GM19035 (cell line): ENCODE data around the gene KLF13.

Source experiments
- ATAC-seq: cut with Tn5 transposase; IDR thresholded peaks from one replicate; pipeline ENCODE4 v1.9.1; 2021; ENCODE audit not compliant: unreplicated experiment

The KLF13 gene

GRCh38 chr15:31314380-31314779 lies 12.3 kb upstream of the KLF13 start:
- no peak for ATAC-seq

GRCh38 chr15:31316135-31316795 lies 10.4 kb upstream of the KLF13 start:
- no peak for ATAC-seq

GRCh38 chr15:31317017-31317416 lies 9.6 kb upstream of the KLF13 start:
- no peak for ATAC-seq

- ATAC-seq = no peak
Measured at GRCh38 chr15:31317421-31318327, 9.0 kb upstream of the KLF13 start.

GRCh38 chr15:31318429-31318828 lies 8.2 kb upstream of the KLF13 start:
- no peak for ATAC-seq

- no peak for ATAC-seq
Measured at GRCh38 chr15:31320022-31320421, 6.6 kb upstream of the KLF13 start.

- no peak for ATAC-seq
Measured at GRCh38 chr15:31321418-31321817, 5.2 kb upstream of the KLF13 start.

- no peak for ATAC-seq
Measured at GRCh38 chr15:31322504-31322903, 4.1 kb upstream of the KLF13 start.

GRCh38 chr15:31323627-31324026 lies 3.0 kb upstream of the KLF13 start:
- ATAC-seq = no peak

- ATAC-seq = no peak
Measured at GRCh38 chr15:31324186-31324585, 2.4 kb upstream of the KLF13 start.

GRCh38 chr15:31324806-31325594 lies 1.6 kb upstream of the KLF13 start:
- ATAC-seq = no peak

- peak; percentile 3 for ATAC-seq
Measured at GRCh38 chr15:31325595-31326155, 960 bp upstream of the KLF13 start.

- peak; percentile 14 for ATAC-seq
Measured at GRCh38 chr15:31326875-31327668, 437 bp downstream of the KLF13 start.

- ATAC-seq = peak; percentile 17
Measured at GRCh38 chr15:31327669-31328427, 1.2 kb downstream of the KLF13 start.

GRCh38 chr15:31328428-31328968 lies 1.9 kb downstream of the KLF13 start:
- no peak for ATAC-seq

- no peak for ATAC-seq
Measured at GRCh38 chr15:31328969-31329639, 2.5 kb downstream of the KLF13 start.

GRCh38 chr15:31329640-31330010 lies 3.0 kb downstream of the KLF13 start:
- ATAC-seq = no peak

- ATAC-seq = no peak
Measured at GRCh38 chr15:31330111-31330785, 3.6 kb downstream of the KLF13 start.
